Progenitor cell of endocrine pancreas (in vitro differentiated cells): ENCODE results near the gene MMP11. TPM values are rescaled to one million over a fixed set of nuclear protein-coding genes. Genes with fewer than 3 reads are reported as not detected.
A peak's percentile ranks its signal among the peaks of the same experiment; 100 is the strongest.

Experiments
- DNase-seq: peaks from one replicate; pipeline ENCODE4 v3.0.0; 2021; ENCODE audit warnings: low spot score; ENCODE audit not compliant: unreplicated experiment
- H3K27ac Mint-ChIP-seq: 2 replicates; pipeline ENCODE4 v1.8.0; 2021; ENCODE audit warnings: mild to moderate bottlenecking, moderate library complexity, mixed read lengths
- H3K27me3 Mint-ChIP-seq: 2 replicates; pipeline ENCODE4 v1.8.0; 2021; ENCODE audit warnings: mixed read lengths
- H3K36me3 Mint-ChIP-seq: 2 replicates; pipeline ENCODE4 v1.8.0; 2022; ENCODE audit warnings: mixed read lengths; ENCODE audit not compliant: insufficient read depth
- H3K4me1 Mint-ChIP-seq: 2 replicates; pipeline ENCODE4 v1.8.0; 2021; ENCODE audit warnings: low read depth, mixed read lengths
- H3K4me3 Mint-ChIP-seq: 2 replicates; pipeline ENCODE4 v1.8.0; 2021; ENCODE audit warnings: low read depth, mild to moderate bottlenecking, moderate library complexity, mixed read lengths
- H3K9me3 Mint-ChIP-seq: 2 replicates; pipeline ENCODE4 v1.8.0; 2021; ENCODE audit warnings: low read depth, mixed read lengths
- CTCF ChIP-seq: fragments of 200-600 bp; sonication (generic); IDR thresholded peaks from one replicate; pipeline ENCODE4 v1.5.0; 2021; ENCODE audit warnings: antibody characterized with exemption, mild to moderate bottlenecking; ENCODE audit not compliant: unreplicated experiment
- total RNA-seq: library from RNA; stranded (reverse); gene quantifications from 2 replicates; pipeline ENCODE4 v1.2.1, GENCODE V29; 2021

MMP11 gene
- total RNA-seq, 1 donor from 2014 or later, result 50.2 TPM

- H3K27me3 Mint-ChIP-seq, result no peaks in the 10 kb centered on the region
- no peaks in the 10 kb centered on the region for H3K9me3 Mint-ChIP-seq
- peaks cover 18% of the 10 kb centered on the region for H3K4me1 Mint-ChIP-seq
- peak; percentile 50 for TF ChIP-seq CTCF
- H3K27ac Mint-ChIP-seq, result peak within 1 kb of the TSS; percentile 94
- peak; percentile 86 for DNase-seq
- peaks cover 3% of the 10 kb centered on the region for H3K36me3 Mint-ChIP-seq
- peak within 1 kb of the TSS; percentile 80 for H3K4me3 Mint-ChIP-seq
Observed at GRCh38 chr22:23750714-23751440, 21.8 kb upstream of the MMP11 start, which contains the start of gene ZNF70. Gene ZNF70, minus strand, starts transcription at chr22:23751112. Its CDS starts 5,972 bp downstream, at chr22:23745140.

- no peaks in the 10 kb centered on the region for H3K27me3 Mint-ChIP-seq
- peak overlapping the region; percentile 92 for H3K27ac Mint-ChIP-seq
- no peak for DNase-seq
- TF ChIP-seq CTCF, result no peak
- peaks cover 2% of the 10 kb centered on the region for H3K36me3 Mint-ChIP-seq
- H3K9me3 Mint-ChIP-seq, result no peaks in the 10 kb centered on the region
- H3K4me3 Mint-ChIP-seq, result peak overlapping the region; percentile 80
- H3K4me1 Mint-ChIP-seq, result peaks cover 13% of the 10 kb centered on the region
Observed at GRCh38 chr22:23751441-23751996, 21.1 kb upstream of the MMP11 start.

GRCh38 chr22:23752090-23752691 lies 20.5 kb upstream of the MMP11 start:
- peaks cover 2% of the 10 kb centered on the region for H3K36me3 Mint-ChIP-seq
- no peak for DNase-seq
- H3K27ac Mint-ChIP-seq, result peak overlapping the region; percentile 86
- peaks cover 10% of the 10 kb centered on the region for H3K4me1 Mint-ChIP-seq
- no peaks in the 10 kb centered on the region for H3K27me3 Mint-ChIP-seq
- no peak for TF ChIP-seq CTCF
- H3K9me3 Mint-ChIP-seq, result no peaks in the 10 kb centered on the region
- H3K4me3 Mint-ChIP-seq, result peak overlapping the region; percentile 64

- peak overlapping the region; percentile 16 for H3K4me3 Mint-ChIP-seq
- no peak for TF ChIP-seq CTCF
- no peaks in the 10 kb centered on the region for H3K27me3 Mint-ChIP-seq
- peaks cover 10% of the 10 kb centered on the region for H3K4me1 Mint-ChIP-seq
- peaks cover 2% of the 10 kb centered on the region for H3K36me3 Mint-ChIP-seq
- H3K27ac Mint-ChIP-seq, result no peak overlapping the region
- DNase-seq, result no peak
- H3K9me3 Mint-ChIP-seq, result no peaks in the 10 kb centered on the region
Observed at GRCh38 chr22:23752750-23753149, 19.9 kb upstream of the MMP11 start.

- H3K9me3 Mint-ChIP-seq, result no peaks in the 10 kb centered on the region
- TF ChIP-seq CTCF, result no peak
- no peaks in the 10 kb centered on the region for H3K27me3 Mint-ChIP-seq
- H3K36me3 Mint-ChIP-seq, result peaks cover 2% of the 10 kb centered on the region
- H3K4me3 Mint-ChIP-seq, result peak overlapping the region; percentile 16
- no peak overlapping the region for H3K27ac Mint-ChIP-seq
- peaks cover 10% of the 10 kb centered on the region for H3K4me1 Mint-ChIP-seq
- no peak for DNase-seq
Observed at GRCh38 chr22:23753385-23753784, 19.3 kb upstream of the MMP11 start.
